Neutrophil (primary cell): ENCODE measurements around the gene CCSER1.

Experiments used
- H3K27ac ChIP-seq: fragments of 200-600 bp; sonication (generic); 2 replicates; pipeline ENCODE4 v1.5.1; 2016; ENCODE audit warnings: mild to moderate bottlenecking, moderate library complexity
- H3K27me3 ChIP-seq: fragments of 200-600 bp; sonication (generic); 2 replicates; pipeline ENCODE4 v1.6.0; 2016; ENCODE audit warnings: mild to moderate bottlenecking
- H3K36me3 ChIP-seq: fragments of 200-600 bp; sonication (generic); 2 replicates; pipeline ENCODE4 v1.5.1; 2017
- H3K4me1 ChIP-seq, 2 experiments: fragments of 200-600 bp in 1 of 2; sonication (generic) in 1 of 2; 1 replicate in 1 of 2; 2 replicates in 1 of 2; pipeline versions ENCODE4 v1.5.1 to v1.6.1; 2013 to 2016; ENCODE audit warnings: low read depth in 1 of 2, low read length in 1 of 2, mild to moderate bottlenecking in 1 of 2, moderate library complexity in 1 of 2; ENCODE audit not compliant: control insufficient read depth in 1 of 2, insufficient read depth in 1 of 2
- H3K4me3 ChIP-seq, 2 experiments: fragments of 200-600 bp in 1 of 2; sonication (generic) in 1 of 2; 1 replicate in 1 of 2; 2 replicates in 1 of 2; pipeline ENCODE4 v1.5.1; 2013 to 2016; ENCODE audit warnings: low read depth in 1 of 2, low read length in 1 of 2, mild to moderate bottlenecking in 1 of 2, moderate library complexity in 1 of 2
- H3K9me3 ChIP-seq: fragments of 200-600 bp; sonication (generic); 2 replicates; pipeline ENCODE4 v1.5.1; 2016
- TF ChIP-seq, protein P1 (sequence below): fragments of 200-600 bp; sonication (generic); IDR thresholded peaks from 2 replicates; pipeline ENCODE4 v1.5.1; 2016; ENCODE audit warnings: antibody characterized with exemption

The CCSER1 gene

GRCh38 chr4:90142081-90142480 is 14.9 kb downstream of the CCSER1 start:
- H3K4me1 ChIP-seq, result no peaks in the 10 kb centered on the region
- H3K36me3 ChIP-seq, result no peaks in the 10 kb centered on the region

DNA sequence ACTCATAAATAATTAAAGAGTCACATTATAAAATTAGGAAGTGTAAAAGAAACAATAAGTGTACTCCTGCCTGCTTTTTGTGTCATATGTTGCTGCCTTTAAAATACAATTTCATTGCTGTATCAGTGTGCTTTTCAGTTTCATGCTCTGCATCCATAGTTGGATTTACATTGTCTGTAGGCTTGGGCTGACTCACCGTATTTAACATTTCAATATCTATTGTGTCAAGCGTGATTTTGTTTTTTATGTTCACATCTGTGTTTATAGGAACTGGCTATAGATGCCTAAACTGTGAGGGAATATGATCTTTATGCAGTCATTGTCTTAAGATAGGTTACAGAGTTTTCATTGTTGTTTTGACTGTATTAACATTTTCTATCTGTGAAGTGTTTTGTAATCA is 18.1 kb downstream of the CCSER1 start:
- H3K9me3 ChIP-seq, result no peaks in the 10 kb centered on the region
- no peak overlapping the region for H3K27ac ChIP-seq
- H3K36me3 ChIP-seq, result no peaks in the 10 kb centered on the region
- TF ChIP-seq, protein P1, sequence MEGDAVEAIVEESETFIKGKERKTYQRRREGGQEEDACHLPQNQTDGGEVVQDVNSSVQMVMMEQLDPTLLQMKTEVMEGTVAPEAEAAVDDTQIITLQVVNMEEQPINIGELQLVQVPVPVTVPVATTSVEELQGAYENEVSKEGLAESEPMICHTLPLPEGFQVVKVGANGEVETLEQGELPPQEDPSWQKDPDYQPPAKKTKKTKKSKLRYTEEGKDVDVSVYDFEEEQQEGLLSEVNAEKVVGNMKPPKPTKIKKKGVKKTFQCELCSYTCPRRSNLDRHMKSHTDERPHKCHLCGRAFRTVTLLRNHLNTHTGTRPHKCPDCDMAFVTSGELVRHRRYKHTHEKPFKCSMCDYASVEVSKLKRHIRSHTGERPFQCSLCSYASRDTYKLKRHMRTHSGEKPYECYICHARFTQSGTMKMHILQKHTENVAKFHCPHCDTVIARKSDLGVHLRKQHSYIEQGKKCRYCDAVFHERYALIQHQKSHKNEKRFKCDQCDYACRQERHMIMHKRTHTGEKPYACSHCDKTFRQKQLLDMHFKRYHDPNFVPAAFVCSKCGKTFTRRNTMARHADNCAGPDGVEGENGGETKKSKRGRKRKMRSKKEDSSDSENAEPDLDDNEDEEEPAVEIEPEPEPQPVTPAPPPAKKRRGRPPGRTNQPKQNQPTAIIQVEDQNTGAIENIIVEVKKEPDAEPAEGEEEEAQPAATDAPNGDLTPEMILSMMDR, result no peak
- H3K4me3 ChIP-seq, result no peak overlapping the region
- no peaks in the 10 kb centered on the region for H3K4me1 ChIP-seq
- H3K27me3 ChIP-seq, result no peaks in the 10 kb centered on the region

More at GRCh38 chr4:90142081-90142480, 14.9 kb downstream of the CCSER1 start:
- Histone ChIP-seq H3K27me3 (no peaks in the 10 kb centered on the region), H3K9me3 (no peaks in the 10 kb centered on the region), H3K27ac (no peak overlapping the region), H3K4me3 (no peak overlapping the region)
- TF ChIP-seq, protein P1, result no peak

DNA sequence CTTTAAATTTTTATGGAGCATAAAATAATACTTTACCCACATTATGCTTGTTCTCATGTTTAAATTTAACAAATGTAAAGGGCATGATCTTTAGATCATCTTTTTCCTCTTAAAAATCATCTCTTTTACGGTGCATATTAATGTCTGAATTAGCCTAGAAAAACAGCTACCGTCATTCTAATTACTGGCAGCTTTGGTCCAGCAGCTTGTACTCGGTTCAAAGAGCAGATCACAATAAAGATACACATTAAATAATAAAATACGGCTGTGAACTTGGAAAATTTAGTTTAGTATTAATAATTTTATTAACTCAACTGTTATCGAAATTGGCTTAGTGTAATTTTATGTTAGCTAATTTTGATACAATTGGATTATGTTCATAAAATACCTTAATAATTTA is 19.1 kb downstream of the CCSER1 start:
- H3K4me1 ChIP-seq, result no peaks in the 10 kb centered on the region
- H3K27ac ChIP-seq, result no peak overlapping the region
- H3K27me3 ChIP-seq, result no peaks in the 10 kb centered on the region
- H3K9me3 ChIP-seq, result no peaks in the 10 kb centered on the region
- TF ChIP-seq, protein P1, result no peak
- no peak overlapping the region for H3K4me3 ChIP-seq
- H3K36me3 ChIP-seq, result no peaks in the 10 kb centered on the region

DNA sequence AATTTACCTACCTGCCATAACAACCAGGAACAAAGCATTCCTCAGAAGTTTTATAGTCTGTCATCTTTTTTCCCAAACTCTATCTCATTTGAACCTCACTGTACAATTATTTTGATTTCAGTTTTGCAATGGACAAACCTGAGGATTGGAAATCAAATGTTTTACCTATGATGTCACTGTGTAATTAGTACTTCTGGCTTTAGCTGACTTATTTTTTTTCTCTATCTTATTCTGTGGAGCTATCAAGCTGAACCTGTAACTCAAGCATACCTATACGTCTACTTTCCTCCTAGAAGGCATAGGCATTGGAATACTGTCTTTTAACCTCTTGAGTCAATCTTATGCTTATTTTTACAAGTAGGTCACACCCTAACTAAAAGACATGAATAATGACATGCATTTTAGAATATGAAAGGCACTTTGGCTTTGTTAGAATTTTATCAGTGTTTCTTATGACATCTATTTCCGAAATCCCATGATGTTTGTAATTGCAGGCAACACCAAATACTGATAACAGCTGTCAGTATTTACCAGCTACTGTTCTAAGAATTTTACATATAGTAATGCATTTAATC is 21.5 kb downstream of the CCSER1 start:
- TF ChIP-seq, protein P1, result no peak
- H3K4me1 ChIP-seq, result no peaks in the 10 kb centered on the region
- no peaks in the 10 kb centered on the region for H3K9me3 ChIP-seq
- no peaks in the 10 kb centered on the region for H3K36me3 ChIP-seq
- no peak overlapping the region for H3K27ac ChIP-seq
- H3K4me3 ChIP-seq, result no peak overlapping the region
- H3K27me3 ChIP-seq, result no peaks in the 10 kb centered on the region

DNA sequence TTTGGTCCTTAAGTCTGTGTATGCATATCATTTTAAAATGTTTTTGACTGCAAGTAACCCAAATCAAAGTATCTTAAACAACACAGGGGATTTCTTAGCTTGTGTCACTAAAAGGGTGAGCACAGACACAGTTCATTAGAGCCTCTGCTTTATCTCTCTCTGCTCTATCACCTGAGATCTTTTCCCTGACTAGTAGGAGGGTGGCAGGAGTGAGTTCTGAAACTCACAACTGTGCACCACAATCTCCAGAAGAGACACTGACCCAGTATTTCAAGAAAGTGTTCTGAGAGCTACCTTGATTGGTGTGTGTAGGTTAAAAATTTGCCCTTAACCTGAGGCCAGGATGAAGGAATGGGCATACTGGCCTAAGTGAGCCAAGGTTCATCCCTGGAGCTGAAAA is 24.8 kb downstream of the CCSER1 start:
- H3K4me1 ChIP-seq, result no peaks in the 10 kb centered on the region
- TF ChIP-seq, protein P1, result no peak

More for the DNA sequence above, 24.8 kb downstream of the CCSER1 start:
- H3K9me3 ChIP-seq, result no peaks in the 10 kb centered on the region
- H3K4me3 ChIP-seq, result no peak overlapping the region
- no peak overlapping the region for H3K27ac ChIP-seq
- H3K27me3 ChIP-seq, result no peaks in the 10 kb centered on the region
- no peaks in the 10 kb centered on the region for H3K36me3 ChIP-seq
